MCF 10A (cell line): ENCODE data around the gene PLEKHH1. TPM values are rescaled to one million over a fixed set of nuclear protein-coding genes. Genes with fewer than 3 reads are reported as not detected.

Experiments used
- BruUV-seq: library from RNA; stranded (reverse); fragments of 400-500 nt; replicated peaks from 2 replicates; lab custom pipeline; 2021; lab: Mats Ljungman, UMichigan
- CTCF ChIA-PET: fragments of 300-600 bp; sonication (Branson Sonifier 250); formaldehyde crosslinking; extraction: SDS; loops from one replicate; lab custom pipeline; 2021; ENCODE audit warnings: antibody characterized with exemption, inconsistent platforms; lab: Yijun Ruan, JAX
- POLR2A ChIA-PET: fragments of 300-600, 350-650 bp; sonication (Branson Sonifier 250); formaldehyde crosslinking; extraction: SDS; loops from one replicate; lab custom pipeline; 2020; ENCODE audit warnings: antibody characterized with exemption, inconsistent platforms; lab: Yijun Ruan, JAX
- DNase-seq: peaks from one replicate; pipeline ENCODE4 v3.0.0-alpha.2; 2018; ENCODE audit not compliant: unreplicated experiment
- H3K27ac Mint-ChIP-seq: one replicate; pipeline ENCODE4 v1.8.0; 2022; ENCODE audit warnings: mild to moderate bottlenecking, low read depth, mixed read lengths; ENCODE audit not compliant: unreplicated experiment
- H3K27me3 Mint-ChIP-seq: one replicate; pipeline ENCODE4 v1.8.0; 2022; ENCODE audit warnings: mixed read lengths; ENCODE audit not compliant: insufficient read depth, unreplicated experiment
- H3K36me3 Mint-ChIP-seq: one replicate; pipeline ENCODE4 v1.8.0; 2022; ENCODE audit warnings: mild to moderate bottlenecking, moderate library complexity, mixed read lengths; ENCODE audit not compliant: insufficient read depth, unreplicated experiment
- H3K4me1 Mint-ChIP-seq: one replicate; pipeline ENCODE4 v1.8.0; 2022; ENCODE audit warnings: mixed read lengths; ENCODE audit not compliant: insufficient read depth, unreplicated experiment
- H3K4me3 Mint-ChIP-seq: one replicate; pipeline ENCODE4 v1.8.0; 2022; ENCODE audit warnings: mild to moderate bottlenecking, moderate library complexity, mixed read lengths; ENCODE audit not compliant: unreplicated experiment
- H3K9me3 Mint-ChIP-seq: one replicate; pipeline ENCODE4 v1.8.0; 2022; ENCODE audit warnings: mixed read lengths; ENCODE audit not compliant: unreplicated experiment
- CTCF ChIP-seq: fragments of 200-600 bp; IDR thresholded peaks from one replicate; pipeline ENCODE4 v1.8.0; 2022; ENCODE audit warnings: antibody characterized with exemption, mild to moderate bottlenecking; ENCODE audit not compliant: unreplicated experiment
- intact Hi-C: fragments of 100-400 bp; cut with micrococcal nuclease; formaldehyde crosslinking; loops from 2 replicates; pipeline ENCODE4 v1.14.1; 2022
- total RNA-seq: library from RNA; stranded (reverse); gene quantifications from 2 replicates; pipeline ENCODE4 v1.2.3, GENCODE V29; 2022

Gene PLEKHH1
- total RNA-seq, 1 experiment from 2014 or later: 5.8 TPM

GRCh38 chr14:67583711-67584644 lies 50.9 kb downstream of the PLEKHH1 start:
- no peaks in the 10 kb centered on the region for H3K27me3 Mint-ChIP-seq
- no peaks in the 10 kb centered on the region for H3K9me3 Mint-ChIP-seq
- DNase-seq: peak; percentile 66
- CTCF ChIA-PET: interaction anchor here (0.6 to 10.6 kb wide), 47 partner anchors 10 to 1584 kb away, joined by 3 to 132 read pairs (median 4); partner anchors contain the start of genes ARG2, PIGH, PLEK2 and RDH12
- no peak overlapping the region for H3K4me3 Mint-ChIP-seq
- peaks cover 20% of the 10 kb centered on the region for H3K36me3 Mint-ChIP-seq
- intact Hi-C loops: loop anchor here (1.0 kb wide), 3 partner anchors 35 to 120 kb away; partner anchors contain the start of gene ARG2
- no TSS peak for BruUV-seq
- peak; percentile 65 for TF ChIP-seq CTCF
- H3K27ac Mint-ChIP-seq: no peak overlapping the region
- POLR2A ChIA-PET: interaction anchor here (0.6 to 2.7 kb wide), 6 partner anchors 15 to 112 kb away, joined by 3 to 13 read pairs (median 6); partner anchors contain the start of genes PIGH and RDH11
- no peaks in the 10 kb centered on the region for H3K4me1 Mint-ChIP-seq

- H3K4me1 Mint-ChIP-seq: no peaks in the 10 kb centered on the region
- BruUV-seq: no TSS peak
- H3K27ac Mint-ChIP-seq: no peak overlapping the region
- ChIA-PET CTCF (interaction anchor here (0.6 to 10.6 kb wide), 39 partner anchors 9 to 295 kb away, joined by 3 to 132 read pairs (median 4); partner anchors contain the start of genes ARG2, EIF2S1, PIGH and RDH12), POLR2A (interaction anchor here (0.8 to 2.7 kb wide), 5 partner anchors 14 to 111 kb away, joined by 5 to 13 read pairs (median 6); partner anchors contain the start of genes PIGH and RDH11)
- no peaks in the 10 kb centered on the region for H3K9me3 Mint-ChIP-seq
- intact Hi-C loops: loop anchor here (1.0 kb wide), 3 partner anchors 34 to 119 kb away; partner anchors contain the start of gene ARG2
- peaks cover 26% of the 10 kb centered on the region for H3K36me3 Mint-ChIP-seq
- DNase-seq: no peak
- H3K4me3 Mint-ChIP-seq: no peak overlapping the region
- no peak for TF ChIP-seq CTCF
- H3K27me3 Mint-ChIP-seq: no peaks in the 10 kb centered on the region
Measured at GRCh38 chr14:67584978-67585377, 51.9 kb downstream of the PLEKHH1 start.

GRCh38 chr14:67586369-67586768 lies 53.3 kb downstream of the PLEKHH1 start:
- H3K4me3 Mint-ChIP-seq: no peak overlapping the region
- H3K9me3 Mint-ChIP-seq: no peaks in the 10 kb centered on the region
- intact Hi-C loops: no loop called here
- TF ChIP-seq CTCF: no peak
- DNase-seq: no peak
- no TSS peak for BruUV-seq
- no peak overlapping the region for H3K27ac Mint-ChIP-seq
- CTCF ChIA-PET: interaction anchor here (0.5 to 10.6 kb wide), 15 partner anchors 9 to 1268 kb away, joined by 3 to 132 read pairs (median 6); partner anchors contain the start of genes ARG2, EIF2S1 and RDH12
- peaks cover 35% of the 10 kb centered on the region for H3K36me3 Mint-ChIP-seq
- H3K4me1 Mint-ChIP-seq: no peaks in the 10 kb centered on the region
- no peaks in the 10 kb centered on the region for H3K27me3 Mint-ChIP-seq
- POLR2A ChIA-PET: interaction anchor here (0.9 to 2.7 kb wide), 2 partner anchors 13 to 88 kb away, joined by 4 to 13 read pairs; partner anchors contain the start of genes PIGH and VTI1B
